ENCODE data around the gene MPRIP. TPM values are rescaled to one million over a fixed set of nuclear protein-coding genes. Genes with fewer than 3 reads are reported as not detected.

MPRIP gene
- total RNA-seq, 1 donor from 2014 or later = 863 TPM

DNA sequence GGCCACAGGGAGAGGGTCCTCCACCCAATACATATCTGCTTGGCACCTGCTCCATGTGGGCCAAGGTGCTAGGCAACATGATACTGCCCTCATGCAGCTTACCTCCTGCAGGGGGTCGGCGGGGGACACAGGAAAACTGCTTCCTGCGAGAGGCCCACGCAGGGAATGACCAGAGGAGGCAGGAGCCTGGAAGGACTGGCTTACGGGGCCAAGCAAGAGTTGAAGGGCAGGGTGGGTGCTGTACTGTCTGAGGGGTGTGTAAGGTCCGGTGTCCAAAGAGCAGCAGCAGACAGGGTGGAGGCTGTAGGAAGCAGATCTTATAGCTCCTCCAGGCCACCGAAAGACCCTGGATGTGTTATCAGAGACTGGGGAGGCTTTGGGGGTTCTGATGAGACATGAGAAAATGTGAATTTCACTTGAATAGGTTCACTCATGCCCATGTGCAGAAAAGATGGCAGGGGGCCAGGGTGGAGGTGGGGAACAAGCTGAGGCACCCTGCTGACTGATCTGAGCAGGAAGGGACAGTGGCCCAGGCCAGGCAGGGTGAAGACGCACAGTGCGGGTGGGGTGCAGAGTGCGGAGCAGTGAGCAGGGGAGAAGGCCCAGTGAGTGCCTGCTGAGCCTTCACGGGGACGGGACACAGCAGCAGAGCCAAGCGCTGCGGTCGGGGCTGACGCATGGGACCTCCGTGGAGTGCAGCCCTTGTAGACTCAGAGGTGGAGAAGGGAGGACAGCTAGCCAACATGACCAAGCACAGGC, 186.4 kb downstream of the MPRIP start:
- DNase-seq = no peak
- TF ChIP-seq, protein P1, sequence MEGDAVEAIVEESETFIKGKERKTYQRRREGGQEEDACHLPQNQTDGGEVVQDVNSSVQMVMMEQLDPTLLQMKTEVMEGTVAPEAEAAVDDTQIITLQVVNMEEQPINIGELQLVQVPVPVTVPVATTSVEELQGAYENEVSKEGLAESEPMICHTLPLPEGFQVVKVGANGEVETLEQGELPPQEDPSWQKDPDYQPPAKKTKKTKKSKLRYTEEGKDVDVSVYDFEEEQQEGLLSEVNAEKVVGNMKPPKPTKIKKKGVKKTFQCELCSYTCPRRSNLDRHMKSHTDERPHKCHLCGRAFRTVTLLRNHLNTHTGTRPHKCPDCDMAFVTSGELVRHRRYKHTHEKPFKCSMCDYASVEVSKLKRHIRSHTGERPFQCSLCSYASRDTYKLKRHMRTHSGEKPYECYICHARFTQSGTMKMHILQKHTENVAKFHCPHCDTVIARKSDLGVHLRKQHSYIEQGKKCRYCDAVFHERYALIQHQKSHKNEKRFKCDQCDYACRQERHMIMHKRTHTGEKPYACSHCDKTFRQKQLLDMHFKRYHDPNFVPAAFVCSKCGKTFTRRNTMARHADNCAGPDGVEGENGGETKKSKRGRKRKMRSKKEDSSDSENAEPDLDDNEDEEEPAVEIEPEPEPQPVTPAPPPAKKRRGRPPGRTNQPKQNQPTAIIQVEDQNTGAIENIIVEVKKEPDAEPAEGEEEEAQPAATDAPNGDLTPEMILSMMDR (IDR thresholded peaks at IDR 0.05; ENCODE audit: partially characterized antibody, unreplicated experiment) = no peak
- Mint-ChIP-seq H3K27ac (ENCODE audit: unreplicated experiment) (peak overlapping the region; percentile 79), H3K36me3 (ENCODE audit: unreplicated experiment) (peaks cover 16% of the 10 kb centered on the region), H3K4me1 (ENCODE audit: low read depth, unreplicated experiment) (peaks cover 26% of the 10 kb centered on the region), H3K9me3 (ENCODE audit: unreplicated experiment) (peaks cover 6% of the 10 kb centered on the region), H3K27me3 (ENCODE audit: unreplicated experiment) (peaks cover 7% of the 10 kb centered on the region), H3K4me3 (ENCODE audit: unreplicated experiment) (peak overlapping the region; percentile 78)

DNA sequence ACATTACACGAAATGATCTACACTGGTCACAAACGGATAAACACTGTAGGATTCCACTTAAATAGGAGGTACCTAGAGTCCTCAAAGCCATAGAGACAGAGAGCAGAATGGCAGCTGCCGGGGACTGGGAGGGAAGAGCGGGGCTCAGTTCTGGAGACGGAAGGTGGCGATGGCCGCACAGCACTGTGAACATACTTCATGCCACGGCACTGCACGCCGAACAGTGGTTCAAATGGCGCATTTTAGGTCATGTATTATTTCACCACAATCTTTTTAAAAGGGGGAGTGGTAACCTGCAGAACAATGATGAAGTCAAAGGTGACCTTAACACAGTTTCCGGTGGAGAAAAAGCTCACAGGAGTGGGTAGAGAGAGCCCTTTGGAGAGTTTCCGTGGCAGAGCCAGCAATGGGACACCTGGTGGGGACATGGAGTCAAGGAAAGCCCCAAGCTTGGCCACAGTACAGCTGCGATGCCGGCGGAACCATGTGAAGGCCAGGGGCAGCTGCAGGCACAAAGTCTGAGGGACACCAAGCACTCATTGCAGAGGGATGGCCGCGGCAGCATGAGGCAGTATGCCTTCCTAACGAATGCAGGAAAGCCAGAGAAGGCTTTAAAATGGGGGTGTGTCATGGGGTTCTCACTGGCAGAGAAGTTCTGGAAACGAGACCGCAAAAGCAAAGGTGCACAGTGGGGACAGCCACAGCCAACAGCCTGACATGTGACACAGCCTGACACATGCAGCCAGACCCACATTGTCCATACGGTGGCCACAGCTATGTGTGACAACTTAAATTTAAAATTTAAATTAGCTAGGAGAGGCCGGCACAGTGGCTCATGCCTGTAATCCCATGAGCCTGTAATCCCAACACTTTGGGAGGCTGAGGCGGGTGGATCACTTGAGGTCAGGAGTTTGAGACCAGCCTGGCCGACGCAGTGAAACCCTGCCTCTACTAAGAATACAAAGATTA, 187.4 kb downstream of the MPRIP start:
- no peak for DNase-seq
- Mint-ChIP-seq H3K4me1 (ENCODE audit: low read depth, unreplicated experiment) (peaks cover 24% of the 10 kb centered on the region), H3K9me3 (ENCODE audit: unreplicated experiment) (peaks cover 3% of the 10 kb centered on the region), H3K27ac (ENCODE audit: unreplicated experiment) (peak overlapping the region; percentile 79), H3K36me3 (ENCODE audit: unreplicated experiment) (peaks cover 10% of the 10 kb centered on the region), H3K27me3 (ENCODE audit: unreplicated experiment) (peaks cover 4% of the 10 kb centered on the region), H3K4me3 (ENCODE audit: unreplicated experiment) (peak overlapping the region; percentile 78)
- TF ChIP-seq, protein P1 (IDR thresholded peaks at IDR 0.05; ENCODE audit: partially characterized antibody, unreplicated experiment) = no peak

DNA sequence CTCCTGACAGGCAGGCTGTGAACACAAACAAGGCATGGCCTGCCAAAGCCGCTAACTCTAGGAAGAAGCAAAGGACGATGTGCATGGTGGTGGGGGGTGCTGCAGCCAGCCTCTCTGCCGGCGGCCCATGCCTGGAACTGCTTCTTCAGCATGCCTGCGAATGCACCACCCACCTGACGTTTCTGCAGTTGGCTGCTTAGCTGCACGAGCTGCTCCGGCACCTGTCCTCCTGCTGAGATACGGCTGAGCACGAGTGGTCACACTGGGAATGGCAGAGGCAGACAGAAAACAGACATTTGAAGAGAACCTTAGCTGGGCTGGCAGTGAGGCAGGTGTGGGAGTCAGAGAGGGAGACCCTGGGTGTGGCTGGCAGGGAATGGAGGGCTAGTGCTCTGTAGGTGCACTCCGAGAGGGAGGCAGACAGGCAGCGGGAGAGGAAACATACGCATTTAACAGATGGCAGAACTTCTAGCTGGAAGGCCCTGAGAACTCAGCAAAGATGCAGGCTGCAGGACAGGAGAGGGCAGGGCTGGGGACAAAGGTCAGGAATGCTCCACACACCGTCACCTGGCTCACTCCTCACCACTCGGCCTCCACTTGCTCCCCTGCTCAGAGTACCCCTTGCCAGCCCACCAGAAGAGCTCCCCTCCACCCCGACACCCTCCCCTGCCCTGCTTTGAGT, 189.5 kb downstream of the MPRIP start:
- H3K4me1 Mint-ChIP-seq (ENCODE audit: low read depth, unreplicated experiment) = peaks cover 31% of the 10 kb centered on the region
- peaks cover 14% of the 10 kb centered on the region for H3K27me3 Mint-ChIP-seq (ENCODE audit: unreplicated experiment)
- H3K4me3 Mint-ChIP-seq (ENCODE audit: unreplicated experiment) = peak overlapping the region; percentile 71
- H3K27ac Mint-ChIP-seq (ENCODE audit: unreplicated experiment) = peak overlapping the region; percentile 83
- DNase-seq = no peak
- TF ChIP-seq, protein P1 (IDR thresholded peaks at IDR 0.05; ENCODE audit: partially characterized antibody, unreplicated experiment) = no peak
- H3K36me3 Mint-ChIP-seq (ENCODE audit: unreplicated experiment) = peaks cover 6% of the 10 kb centered on the region
- peaks cover 3% of the 10 kb centered on the region for H3K9me3 Mint-ChIP-seq (ENCODE audit: unreplicated experiment)

DNA sequence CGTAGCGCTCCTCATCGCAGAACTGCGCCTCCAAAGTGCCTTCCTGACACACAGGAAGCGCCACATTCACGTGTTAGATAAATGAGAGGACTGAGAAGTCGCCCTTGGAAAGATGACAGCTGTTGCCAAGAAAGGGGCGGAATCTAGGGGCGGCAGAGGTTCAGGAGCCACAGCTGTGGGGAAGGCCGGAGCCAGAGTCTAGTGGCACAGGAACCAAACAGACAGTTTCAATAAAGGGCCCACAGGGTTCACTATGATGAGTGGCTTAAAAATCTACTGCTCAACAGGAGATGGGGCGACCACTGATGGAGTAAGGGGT, 190.0 kb downstream of the MPRIP start:
- Mint-ChIP-seq H3K4me1 (ENCODE audit: low read depth, unreplicated experiment) (peaks cover 31% of the 10 kb centered on the region), H3K27ac (ENCODE audit: unreplicated experiment) (peak overlapping the region; percentile 83), H3K9me3 (ENCODE audit: unreplicated experiment) (peaks cover 4% of the 10 kb centered on the region), H3K27me3 (ENCODE audit: unreplicated experiment) (peaks cover 15% of the 10 kb centered on the region), H3K4me3 (ENCODE audit: unreplicated experiment) (peak overlapping the region; percentile 71), H3K36me3 (ENCODE audit: unreplicated experiment) (peaks cover 6% of the 10 kb centered on the region)
- DNase-seq = no peak
- TF ChIP-seq, protein P1 (IDR thresholded peaks at IDR 0.05; ENCODE audit: partially characterized antibody, unreplicated experiment) = no peak
